ENCODE results near the gene PCDH12.

- TF ChIP-seq GATA2 (CRISPR knock-in tag; IDR thresholded peaks at IDR 0.05) (no peak), POLR2AphosphoS5 (IDR thresholded peaks at IDR 0.05; ENCODE audit: low read depth, low read length) (no peak), RCOR1 (IDR thresholded peaks at IDR 0.05; ENCODE audit: low read length) (no peak), CTCF (IDR thresholded peaks at IDR 0.05) (no peak), TEAD4 (IDR thresholded peaks at IDR 0.05; ENCODE audit: borderline replicate concordance, insufficient read depth) (no peak), RAD21 (IDR thresholded peaks at IDR 0.05; ENCODE audit: low read length) (no peak), MAX (IDR thresholded peaks at IDR 0.05; ENCODE audit: low read depth) (no peak)
Observed at GRCh38 chr5:141958113-141958512, at the start of gene PCDH12.

All from SK-N-SH (cell line).